GM12865 (cell line): Measurements from ENCODE around the gene CYP4A11.
"Not testable (repeated sequence)": the region's sequence is repeated elsewhere in the genome, so short reads cannot be mapped to it uniquely, and the experiment has no call there.

Source experiments
- DNase-seq: peaks from one replicate; pipeline ENCODE4 v3.0.0; 2010; ENCODE audit warnings: low read depth
- H3K4me3 ChIP-seq: 2 replicates; pipeline ENCODE4 v1.5.1; 2011; ENCODE audit warnings: mild to moderate bottlenecking, low read depth, low read length, control low read depth
- TF ChIP-seq, protein P1 (sequence below): IDR thresholded peaks from 2 replicates; pipeline ENCODE4 v1.5.1; 2011; ENCODE audit warnings: low read length, control low read depth, low read depth, inconsistent platforms; ENCODE audit not compliant: insufficient read depth; ENCODE audit errors: missing control alignments

The CYP4A11 gene

GRCh38 chr1:46900401-46900800 lies 40.9 kb downstream of the CYP4A11 start:
- TF ChIP-seq, protein P1, sequence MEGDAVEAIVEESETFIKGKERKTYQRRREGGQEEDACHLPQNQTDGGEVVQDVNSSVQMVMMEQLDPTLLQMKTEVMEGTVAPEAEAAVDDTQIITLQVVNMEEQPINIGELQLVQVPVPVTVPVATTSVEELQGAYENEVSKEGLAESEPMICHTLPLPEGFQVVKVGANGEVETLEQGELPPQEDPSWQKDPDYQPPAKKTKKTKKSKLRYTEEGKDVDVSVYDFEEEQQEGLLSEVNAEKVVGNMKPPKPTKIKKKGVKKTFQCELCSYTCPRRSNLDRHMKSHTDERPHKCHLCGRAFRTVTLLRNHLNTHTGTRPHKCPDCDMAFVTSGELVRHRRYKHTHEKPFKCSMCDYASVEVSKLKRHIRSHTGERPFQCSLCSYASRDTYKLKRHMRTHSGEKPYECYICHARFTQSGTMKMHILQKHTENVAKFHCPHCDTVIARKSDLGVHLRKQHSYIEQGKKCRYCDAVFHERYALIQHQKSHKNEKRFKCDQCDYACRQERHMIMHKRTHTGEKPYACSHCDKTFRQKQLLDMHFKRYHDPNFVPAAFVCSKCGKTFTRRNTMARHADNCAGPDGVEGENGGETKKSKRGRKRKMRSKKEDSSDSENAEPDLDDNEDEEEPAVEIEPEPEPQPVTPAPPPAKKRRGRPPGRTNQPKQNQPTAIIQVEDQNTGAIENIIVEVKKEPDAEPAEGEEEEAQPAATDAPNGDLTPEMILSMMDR = no peak
- no peak overlapping the region for H3K4me3 ChIP-seq
- DNase-seq = no peak

DNA sequence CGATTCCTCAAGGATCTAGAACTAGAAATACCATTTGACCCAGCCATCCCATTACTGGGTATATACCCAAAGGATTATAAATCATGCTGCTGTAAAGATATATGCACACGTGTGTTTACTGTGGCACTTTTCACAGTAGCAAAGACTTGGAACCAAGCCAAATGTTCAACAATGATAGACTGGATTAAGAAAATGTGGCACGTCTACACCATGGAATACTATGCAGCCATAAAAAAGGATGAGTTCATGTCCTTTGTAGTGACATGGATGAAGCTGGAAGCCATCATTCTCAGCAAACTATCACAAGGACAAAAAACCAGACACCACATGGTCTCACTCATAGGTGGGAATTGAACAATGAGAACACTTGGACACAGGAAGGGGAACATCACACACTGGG lies 59.6 kb downstream of the CYP4A11 start:
- not testable (repeated sequence) for DNase-seq, H3K4me3 ChIP-seq
